GM18858 (cell line): Measurements from ENCODE around the gene CD52.
"Not testable (repeated sequence)": the region's sequence is repeated elsewhere in the genome, so short reads cannot be mapped to it uniquely, and the experiment has no call there.

Source experiments
- ATAC-seq: cut with Tn5 transposase; IDR thresholded peaks from one replicate; pipeline ENCODE4 v1.9.1; 2021; ENCODE audit not compliant: unreplicated experiment

The CD52 gene

GRCh38 chr1:26283871-26284596, 33.7 kb upstream of the CD52 start:
- ATAC-seq: no peak

- ATAC-seq: no peak
Observed at GRCh38 chr1:26284597-26285347, 33.0 kb upstream of the CD52 start.

- no peak for ATAC-seq
Observed at GRCh38 chr1:26285366-26286063, 32.2 kb upstream of the CD52 start.

GRCh38 chr1:26286064-26286416, 31.7 kb upstream of the CD52 start:
- no peak for ATAC-seq

GRCh38 chr1:26287033-26287711, 30.6 kb upstream of the CD52 start:
- ATAC-seq: no peak

- no peak for ATAC-seq
Observed at GRCh38 chr1:26287811-26288210, 29.9 kb upstream of the CD52 start.

GRCh38 chr1:26288311-26288941, 29.3 kb upstream of the CD52 start:
- ATAC-seq: no peak

GRCh38 chr1:26289158-26290059, 28.3 kb upstream of the CD52 start:
- ATAC-seq: no peak

GRCh38 chr1:26290122-26290881, 27.5 kb upstream of the CD52 start:
- ATAC-seq: no peak

- ATAC-seq: no peak
Observed at GRCh38 chr1:26290882-26291261, 26.9 kb upstream of the CD52 start.

GRCh38 chr1:26291433-26291832, 26.3 kb upstream of the CD52 start:
- ATAC-seq: no peak

GRCh38 chr1:26291939-26292338, 25.8 kb upstream of the CD52 start:
- ATAC-seq: no peak

- ATAC-seq: not testable (repeated sequence)
Observed at GRCh38 chr1:26292735-26293134, 25.0 kb upstream of the CD52 start.

- no peak for ATAC-seq
Observed at GRCh38 chr1:26293911-26294463, 23.8 kb upstream of the CD52 start.

- no peak for ATAC-seq
Observed at GRCh38 chr1:26295194-26296138, 22.3 kb upstream of the CD52 start.

GRCh38 chr1:26296340-26297056, 21.3 kb upstream of the CD52 start:
- ATAC-seq: no peak
